Middle frontal gyrus (tissue), 1 donor: ENCODE measurements around the gene ATCAY.
"Not testable (repeated sequence)": the region's sequence is repeated elsewhere in the genome, so short reads cannot be mapped to it uniquely, and the experiment has no call there.

Experiments used
- DNase-seq: peaks from one replicate; pipeline ENCODE4 v3.0.0-alpha.2; 2015; ENCODE audit warnings: low spot score; ENCODE audit errors: extremely low spot score

The ATCAY gene

GRCh38 chr19:3855320-3855719 is 25.2 kb upstream of the ATCAY start:
- no peak for DNase-seq

DNA sequence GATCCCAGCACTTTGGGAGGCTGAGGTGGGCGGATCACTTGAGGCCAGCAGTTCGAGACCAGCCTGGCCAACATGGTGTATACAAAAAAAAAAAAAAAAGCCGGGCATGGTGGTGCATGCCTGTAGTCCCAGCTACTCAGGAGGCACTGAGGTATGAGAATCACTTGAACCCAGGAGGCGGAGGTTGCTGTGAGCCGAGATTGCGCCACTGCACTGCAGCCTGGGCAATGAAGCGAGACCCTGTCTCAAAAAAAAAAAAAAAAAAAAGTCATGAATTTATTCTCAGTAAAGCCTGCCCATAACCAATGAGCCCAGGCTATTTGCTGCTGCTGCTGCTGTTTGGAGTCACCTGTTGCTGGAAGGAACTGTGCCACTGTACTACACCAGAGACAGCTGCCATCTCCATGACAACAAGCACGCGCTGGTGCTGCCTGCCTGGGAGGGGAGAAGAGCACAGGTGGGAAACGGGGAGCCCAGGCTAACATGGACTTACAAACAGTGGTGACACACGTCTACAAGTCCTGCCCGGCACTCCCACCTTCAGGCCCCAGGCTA is 23.0 kb upstream of the ATCAY start:
- no peak for DNase-seq

- no peak for DNase-seq
Observed at GRCh38 chr19:3860499-3860898, 20.0 kb upstream of the ATCAY start.

DNA sequence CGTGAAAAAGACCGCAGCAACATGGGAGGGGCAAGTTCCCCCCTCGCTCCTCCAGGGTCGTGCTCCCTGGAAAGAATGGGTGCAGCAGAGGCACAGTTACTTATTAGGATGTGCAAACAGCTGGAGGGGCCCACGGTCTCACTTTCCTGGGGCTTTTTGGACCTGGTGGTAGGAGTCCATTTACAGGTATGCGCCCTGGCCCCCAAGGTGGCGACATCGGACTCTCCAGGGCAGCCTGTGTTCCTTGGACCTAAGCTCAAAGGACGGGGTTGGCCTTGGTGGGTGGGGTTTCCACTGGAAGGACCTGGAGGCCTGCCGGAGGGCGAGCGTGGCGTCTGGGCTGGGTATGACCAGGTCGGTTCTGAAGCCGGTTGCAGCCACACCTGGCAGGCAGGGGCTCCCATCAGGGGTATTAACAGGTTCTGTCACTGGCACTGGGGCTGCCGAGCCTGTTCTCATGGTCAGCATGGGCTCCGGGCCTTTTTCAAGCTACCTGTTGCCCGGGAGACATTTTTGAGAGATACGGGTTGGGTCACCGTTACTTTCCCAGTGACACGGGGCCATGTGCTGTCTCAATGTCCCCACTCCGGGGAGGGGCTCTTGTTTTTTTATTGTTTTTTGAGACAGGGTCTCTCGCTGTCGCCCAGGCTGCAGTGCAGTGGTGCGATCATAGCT is 17.5 kb upstream of the ATCAY start:
- DNase-seq = no peak

DNA sequence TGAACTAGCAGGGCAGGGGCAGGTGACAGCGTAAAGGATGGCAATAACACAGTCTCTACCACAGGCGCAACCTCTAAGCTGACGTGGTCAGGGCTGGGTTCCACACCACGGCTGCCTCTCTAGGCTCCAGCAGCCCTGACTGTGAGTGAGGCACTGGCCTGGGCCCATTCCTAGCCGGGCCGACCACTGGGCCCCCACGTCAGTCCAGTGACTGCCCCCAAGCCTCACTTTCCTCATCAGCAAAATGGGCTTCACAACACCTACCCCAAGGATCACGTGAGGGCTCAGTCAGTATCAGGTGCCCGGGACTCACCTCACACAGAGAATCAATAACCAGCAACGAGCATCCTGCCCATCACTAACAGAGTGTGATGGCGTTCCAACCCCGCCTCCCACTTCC is 16.8 kb upstream of the ATCAY start:
- DNase-seq = no peak

DNA sequence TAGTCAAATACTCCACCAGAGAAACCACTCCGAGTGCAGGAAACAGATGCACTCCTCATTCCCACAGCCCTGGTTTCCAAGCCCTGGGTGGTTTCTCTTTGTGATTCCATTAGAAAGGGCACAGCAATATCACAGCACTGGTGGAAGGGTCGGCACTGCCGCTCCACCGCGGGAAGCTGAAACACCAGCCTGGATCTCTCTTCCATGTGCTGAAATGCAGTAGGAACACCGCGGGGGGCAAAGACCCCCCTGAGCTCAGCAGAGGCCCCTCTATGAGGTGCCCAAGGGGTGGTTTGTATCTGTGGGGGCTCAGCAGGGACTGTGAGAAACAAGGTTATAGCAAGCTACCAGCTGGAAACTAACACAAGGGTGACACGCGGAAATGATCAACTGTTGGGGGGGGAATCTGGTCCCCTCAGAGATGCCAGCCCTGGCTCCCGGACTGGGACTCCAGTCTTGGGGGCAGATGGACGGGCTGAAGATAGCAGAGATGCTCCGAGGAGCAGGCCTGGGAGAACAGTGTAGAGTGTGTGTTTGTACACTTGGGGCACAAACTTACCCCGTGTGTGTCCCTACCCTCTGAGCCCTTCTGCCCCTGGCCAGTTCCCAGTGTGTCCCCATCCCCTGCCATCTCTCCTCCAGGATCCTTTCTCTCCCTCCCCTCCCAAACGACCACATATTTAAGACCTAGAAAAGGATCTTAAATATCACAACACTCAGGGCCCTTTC is 13.4 kb upstream of the ATCAY start:
- no peak for DNase-seq

DNA sequence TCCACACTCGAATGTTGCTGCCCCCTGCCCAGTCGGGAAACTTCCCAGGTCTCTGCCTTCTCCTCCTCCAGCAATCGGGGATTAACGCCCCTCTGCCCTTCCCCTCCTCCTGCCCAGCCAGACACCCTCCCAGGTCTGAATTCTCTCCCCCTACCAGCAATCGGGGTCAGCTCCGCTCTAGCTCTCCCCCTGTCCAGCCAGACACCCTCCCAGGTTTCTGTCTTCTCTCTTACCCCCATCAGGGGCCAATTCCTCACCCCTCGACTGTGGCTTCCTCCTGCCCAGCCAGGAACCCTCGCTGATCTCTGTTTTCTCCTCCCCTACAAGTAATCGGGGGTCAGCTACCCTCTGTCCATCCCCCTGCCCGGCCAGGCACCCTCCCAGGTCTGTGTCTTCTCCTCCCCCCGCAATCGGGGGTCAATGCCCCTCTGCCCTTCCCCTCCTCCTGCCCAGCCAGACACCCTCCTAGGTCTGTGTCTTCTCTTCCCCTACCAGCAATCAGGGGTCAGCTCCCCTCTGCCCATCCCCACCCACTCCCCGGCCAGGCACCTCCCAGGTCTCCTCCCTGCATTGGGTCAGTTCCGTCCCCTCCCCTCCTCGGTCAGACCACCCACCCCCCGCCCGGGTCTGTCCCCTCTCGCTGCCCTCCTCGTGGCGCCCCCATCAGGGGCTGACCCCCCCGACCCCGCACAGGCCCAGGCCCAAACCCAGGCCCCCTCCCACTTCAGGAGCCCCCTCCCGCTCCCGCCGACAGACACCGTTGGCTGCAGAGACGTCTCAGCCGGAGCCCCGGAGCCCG is 12.3 kb upstream of the ATCAY start:
- no peak for DNase-seq

GRCh38 chr19:3868770-3869456 is 11.6 kb upstream of the ATCAY start, which contains the start of gene ZFR2:
Gene ZFR2 (minus strand): TSS chr19:3869038. CDS start chr19:3869017, 21 bp downstream.
- DNase-seq = no peak

DNA sequence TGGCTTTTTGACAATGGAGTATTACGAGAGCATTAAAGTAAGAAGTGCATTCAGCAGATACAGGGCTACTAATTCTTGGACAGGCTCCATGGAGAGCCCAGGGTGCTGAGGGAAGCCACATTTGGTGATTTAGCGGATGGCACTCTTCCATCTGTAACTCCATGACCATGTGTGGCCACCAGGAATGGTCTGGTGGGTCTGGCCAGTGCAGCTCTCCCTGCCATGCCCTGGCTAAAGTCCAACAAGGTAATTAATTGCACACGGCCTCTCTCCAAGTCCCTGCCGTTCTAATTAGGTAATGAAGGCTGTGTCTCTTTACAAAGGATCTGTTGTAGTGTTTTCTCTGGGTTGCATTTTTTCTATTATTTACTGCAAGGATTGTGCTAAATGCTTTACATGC is 7.3 kb upstream of the ATCAY start:
- no peak for DNase-seq

- not testable (repeated sequence) for DNase-seq
Observed at GRCh38 chr19:3874695-3875094, 5.8 kb upstream of the ATCAY start.

GRCh38 chr19:3879656-3880055 is 829 bp upstream of the ATCAY start:
- no peak for DNase-seq

GRCh38 chr19:3881272-3882040 is 971 bp downstream of the ATCAY start:
- no peak for DNase-seq

DNA sequence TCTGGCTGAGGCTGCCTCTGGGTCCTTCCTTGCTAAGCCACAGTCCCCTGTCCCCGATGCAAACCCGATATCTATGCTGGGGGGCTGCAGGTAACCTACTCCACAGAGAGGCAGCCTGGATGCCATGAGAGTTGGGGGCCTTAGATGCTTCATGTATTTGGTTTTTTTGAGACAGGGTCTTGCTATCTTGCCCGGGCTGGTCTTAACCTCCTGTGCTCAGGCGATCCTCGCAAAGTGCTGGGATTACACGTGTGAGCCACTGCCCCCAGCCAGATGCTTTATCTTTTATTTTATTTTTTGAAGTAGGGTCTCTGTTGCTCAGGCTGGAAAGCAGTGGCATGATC is 1.5 kb downstream of the ATCAY start:
- no peak for DNase-seq

DNA sequence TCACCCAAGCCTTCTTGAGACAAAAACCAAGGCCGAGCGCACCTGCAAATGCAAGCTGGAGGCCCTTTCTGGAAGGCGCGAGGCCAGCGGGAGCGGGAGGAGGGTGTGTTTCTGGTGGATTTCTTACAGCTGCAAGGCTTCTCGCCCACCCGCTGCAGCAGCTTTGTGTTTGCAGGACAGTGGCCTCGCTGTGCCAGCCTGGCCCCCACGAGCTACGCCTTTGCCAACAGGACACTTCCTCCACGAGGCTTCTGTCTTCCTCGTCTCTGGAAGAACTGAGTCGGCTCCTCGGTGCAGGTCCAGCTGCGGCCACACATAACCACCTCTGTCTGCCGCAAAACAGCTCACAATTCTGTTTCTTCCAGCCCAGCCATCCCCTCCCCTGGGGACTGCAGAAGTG is 10.1 kb downstream of the ATCAY start:
- DNase-seq = no peak

DNA sequence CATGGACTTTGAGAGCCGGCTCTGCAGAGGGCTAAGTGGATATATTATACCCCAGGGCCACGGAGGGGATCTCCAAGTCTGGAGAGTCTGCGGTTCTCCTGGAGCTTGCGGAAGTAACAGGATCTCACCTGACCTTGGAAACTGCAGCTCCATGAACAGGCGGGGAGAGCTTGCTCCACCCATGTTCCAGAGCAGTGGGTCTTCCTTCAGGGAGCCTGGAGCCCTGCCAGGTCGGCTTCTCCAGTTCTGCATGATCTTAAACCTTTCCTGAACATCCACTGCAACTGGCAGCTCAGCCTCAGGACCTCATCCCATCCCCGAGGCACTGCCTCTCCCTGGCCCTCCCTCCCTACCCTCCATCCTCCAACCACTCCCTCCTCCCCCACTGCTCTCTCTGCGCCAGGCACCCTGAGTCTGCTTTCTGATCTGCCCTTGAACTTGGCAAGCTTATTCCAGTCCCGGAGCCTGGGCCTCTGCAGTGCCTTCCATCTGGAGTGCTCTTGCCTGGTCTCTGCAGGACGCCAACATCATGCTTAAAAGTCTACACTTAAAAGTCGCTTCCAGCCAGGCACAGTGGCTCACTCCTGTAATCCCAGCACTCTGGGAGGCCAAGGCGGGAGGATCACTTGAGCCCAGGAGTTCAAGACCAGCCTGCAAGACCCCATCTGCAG is 13.2 kb downstream of the ATCAY start:
- no peak for DNase-seq

DNA sequence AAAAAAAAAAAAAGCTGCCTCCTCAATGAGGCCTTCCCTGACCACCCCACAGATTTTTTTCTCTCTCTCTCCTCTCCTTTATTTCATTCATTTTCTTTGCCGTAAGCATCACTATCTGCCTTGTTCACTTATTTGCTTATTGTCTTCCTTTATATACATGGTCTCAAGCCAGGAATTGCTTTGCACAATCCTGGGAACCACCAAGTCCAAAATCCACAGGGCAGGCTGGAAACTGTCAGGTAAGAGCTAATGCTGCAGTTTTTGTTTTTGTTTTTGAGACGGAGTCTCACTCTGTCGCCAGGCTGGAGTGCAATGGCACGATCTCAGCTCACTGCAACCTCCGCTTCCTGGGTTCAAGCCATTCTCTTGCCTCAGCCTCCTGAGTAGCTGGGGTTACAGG is 14.5 kb downstream of the ATCAY start:
- not testable (repeated sequence) for DNase-seq

- DNase-seq = no peak
Observed at GRCh38 chr19:3895788-3896187, 15.3 kb downstream of the ATCAY start.

- no peak for DNase-seq
Observed at GRCh38 chr19:3897936-3898335, 17.5 kb downstream of the ATCAY start.

GRCh38 chr19:3898426-3898825 is 17.9 kb downstream of the ATCAY start:
- DNase-seq = no peak
